ENCODE results near the gene SLC44A1. TPM values are rescaled to one million over a fixed set of nuclear protein-coding genes. Genes with fewer than 3 reads are reported as not detected.
A peak's percentile ranks its signal among the peaks of the same experiment; 100 is the strongest.

The SLC44A1 gene
- total RNA-seq, 2 experiments from 2014 or later, result 26.6 to 71.6 TPM

DNA sequence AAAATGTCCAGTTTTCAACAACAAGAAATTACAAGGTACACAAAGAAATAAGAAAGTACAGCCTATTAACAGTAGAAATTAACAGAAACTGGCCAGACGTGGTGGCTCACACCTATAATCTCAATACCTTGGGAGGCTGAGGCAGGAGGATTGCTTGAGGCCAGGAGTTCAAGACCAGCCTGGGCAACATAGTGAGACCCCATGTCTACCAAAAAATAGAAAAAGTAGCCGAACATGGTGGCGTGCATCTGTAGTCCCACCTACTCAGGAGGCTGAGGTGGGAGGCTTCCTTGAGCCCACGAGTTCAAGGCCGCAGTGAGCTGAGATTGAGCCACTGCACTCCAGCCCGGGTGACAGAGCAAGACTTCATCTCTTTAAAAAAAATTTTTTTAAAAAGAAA, 161.9 kb downstream of the SLC44A1 start:
- no TSS peak for BruUV-seq (replicated peaks)
- peaks cover 51% of the 10 kb centered on the region for H3K4me1 ChIP-seq (ENCODE audit: insufficient read depth, low read length, poor library complexity, severe bottlenecking)
- H3K9me3 ChIP-seq (ENCODE audit: low read length), result peaks cover 7% of the 10 kb centered on the region; the same call in 1 of the 2 replicates
- peak overlapping the region; percentile 85 for H3K27ac ChIP-seq (ENCODE audit: low read depth, low read length, poor library complexity, severe bottlenecking)
- no peaks in the 10 kb centered on the region for H3K36me3 ChIP-seq (ENCODE audit: insufficient read depth, low read length)
- ChIA-PET CTCF (ENCODE audit: unreplicated experiment) (no interaction called here), POLR2A (interaction anchor here (1.3 to 2.0 kb wide), 5 partner anchors 9 to 159 kb away, joined by 3 to 10 read pairs (median 4); no protein-coding TSS in a partner anchor)
- intact Hi-C loops (cut with micrococcal nuclease; ENCODE audit: unreplicated experiment), result loop anchor here (5.0 kb wide), 1 partner anchor 49 kb away; no protein-coding TSS in a partner anchor
- no peaks in the 10 kb centered on the region for H3K79me2 ChIP-seq (ENCODE audit: insufficient read depth, low read depth, low read length)
- H3K9me2 ChIP-seq (ENCODE audit: insufficient read depth, low read length), result no peaks in the 10 kb centered on the region
- no peaks in the 10 kb centered on the region for H4K20me1 ChIP-seq (ENCODE audit: insufficient read depth, low read length)
- TF ChIP-seq CTCF (conservative IDR thresholded peaks at IDR 0.05; ENCODE audit: low read length) (no peak), EZH2phosphoT487 (IDR thresholded peaks at IDR 0.05; ENCODE audit: borderline replicate concordance, low read depth, low read length) (no peak)
- peak overlapping the region; percentile 77 for H2AFZ ChIP-seq (ENCODE audit: low read length)
- peak overlapping the region; percentile 29 for H3K4me3 ChIP-seq (ENCODE audit: low read depth, low read length, poor library complexity, severe bottlenecking)
- no peak for DNase-seq (ENCODE audit: low spot score)
- H3K4me2 ChIP-seq (ENCODE audit: low read length), result peak overlapping the region; percentile 55

- Histone ChIP-seq H3K4me3 (ENCODE audit: low read depth, low read length, poor library complexity, severe bottlenecking) (no peak overlapping the region), H3K27ac (ENCODE audit: low read depth, low read length, poor library complexity, severe bottlenecking) (no peak overlapping the region), H3K9me2 (ENCODE audit: insufficient read depth, low read length) (no peaks in the 10 kb centered on the region), H4K20me1 (ENCODE audit: insufficient read depth, low read length) (no peaks in the 10 kb centered on the region), H3K4me1 (ENCODE audit: insufficient read depth, low read length, poor library complexity, severe bottlenecking) (peaks cover 4% of the 10 kb centered on the region), H3K36me3 (ENCODE audit: insufficient read depth, low read length) (no peaks in the 10 kb centered on the region), H3K9me3 (ENCODE audit: low read length) (no peaks in the 10 kb centered on the region), H3K4me2 (ENCODE audit: low read length) (no peak overlapping the region), H3K79me2 (ENCODE audit: insufficient read depth, low read depth, low read length) (no peaks in the 10 kb centered on the region), H2AFZ (ENCODE audit: low read length) (no peak overlapping the region)
- no TSS peak for BruUV-seq (replicated peaks)
- TF ChIP-seq EZH2phosphoT487 (IDR thresholded peaks at IDR 0.05; ENCODE audit: borderline replicate concordance, low read depth, low read length), result no peak
- peak; percentile 38; the same call in 1 of the 2 replicates for TF ChIP-seq CTCF (conservative IDR thresholded peaks at IDR 0.05; ENCODE audit: low read length)
- POLR2A ChIA-PET, result interaction anchor here (0.6 to 0.9 kb wide), 3 partner anchors 15 to 490 kb away, joined by 3 to 4 read pairs (median 3); no protein-coding TSS in a partner anchor
- no peak for DNase-seq (ENCODE audit: low spot score)
- CTCF ChIA-PET (ENCODE audit: unreplicated experiment), result no interaction called here
- intact Hi-C loops (cut with micrococcal nuclease; ENCODE audit: unreplicated experiment), result no loop called here
Observed at GRCh38 chr9:105413525-105413924, 169.1 kb downstream of the SLC44A1 start.

- Histone ChIP-seq H3K9me2 (ENCODE audit: insufficient read depth, low read length) (no peaks in the 10 kb centered on the region), H3K4me2 (ENCODE audit: low read length) (peak overlapping the region; percentile 43), H3K36me3 (ENCODE audit: insufficient read depth, low read length) (no peaks in the 10 kb centered on the region), H3K4me3 (ENCODE audit: low read depth, low read length, poor library complexity, severe bottlenecking) (no peak overlapping the region), H3K79me2 (ENCODE audit: insufficient read depth, low read depth, low read length) (no peaks in the 10 kb centered on the region), H3K9me3 (ENCODE audit: low read length) (no peaks in the 10 kb centered on the region), H3K4me1 (ENCODE audit: insufficient read depth, low read length, poor library complexity, severe bottlenecking) (peaks cover 4% of the 10 kb centered on the region), H2AFZ (ENCODE audit: low read length) (peak overlapping the region; percentile 65; the same call in 1 of the 2 replicates), H3K27ac (ENCODE audit: low read depth, low read length, poor library complexity, severe bottlenecking) (no peak overlapping the region), H4K20me1 (ENCODE audit: insufficient read depth, low read length) (no peaks in the 10 kb centered on the region)
- peak; percentile 78 for DNase-seq (ENCODE audit: low spot score)
- CTCF ChIA-PET (ENCODE audit: unreplicated experiment), result interaction anchor here (0.6 to 1.0 kb wide), 4 partner anchors 163 to 255 kb away, joined by 3 to 5 read pairs (median 3); no protein-coding TSS in a partner anchor
- no TSS peak for BruUV-seq (replicated peaks)
- POLR2A ChIA-PET, result interaction anchor here (0.7 to 0.9 kb wide), 2 partner anchors 161 to 289 kb away, joined by 3 to 5 read pairs; no protein-coding TSS in a partner anchor
- TF ChIP-seq EZH2phosphoT487 (IDR thresholded peaks at IDR 0.05; ENCODE audit: borderline replicate concordance, low read depth, low read length) (no peak), CTCF (conservative IDR thresholded peaks at IDR 0.05; ENCODE audit: low read length) (peak; percentile 99)
- intact Hi-C loops (cut with micrococcal nuclease; ENCODE audit: unreplicated experiment), result loop anchor here (1.0 to 5.0 kb wide), 5 partner anchors 170 to 633 kb away; partner anchors contain the start of gene SLC44A1
Observed at GRCh38 chr9:105414947-105415661, 170.7 kb downstream of the SLC44A1 start.

All from OCI-LY7 (cell line).